GM12801 (cell line): ENCODE results near the gene VAX1.

Experiments used
- TF ChIP-seq, protein P1 (sequence below): IDR thresholded peaks from one replicate; pipeline ENCODE4 v1.5.1; 2011; ENCODE audit warnings: control low read depth; ENCODE audit not compliant: insufficient read length; ENCODE audit errors: extremely low read depth

Gene VAX1

DNA sequence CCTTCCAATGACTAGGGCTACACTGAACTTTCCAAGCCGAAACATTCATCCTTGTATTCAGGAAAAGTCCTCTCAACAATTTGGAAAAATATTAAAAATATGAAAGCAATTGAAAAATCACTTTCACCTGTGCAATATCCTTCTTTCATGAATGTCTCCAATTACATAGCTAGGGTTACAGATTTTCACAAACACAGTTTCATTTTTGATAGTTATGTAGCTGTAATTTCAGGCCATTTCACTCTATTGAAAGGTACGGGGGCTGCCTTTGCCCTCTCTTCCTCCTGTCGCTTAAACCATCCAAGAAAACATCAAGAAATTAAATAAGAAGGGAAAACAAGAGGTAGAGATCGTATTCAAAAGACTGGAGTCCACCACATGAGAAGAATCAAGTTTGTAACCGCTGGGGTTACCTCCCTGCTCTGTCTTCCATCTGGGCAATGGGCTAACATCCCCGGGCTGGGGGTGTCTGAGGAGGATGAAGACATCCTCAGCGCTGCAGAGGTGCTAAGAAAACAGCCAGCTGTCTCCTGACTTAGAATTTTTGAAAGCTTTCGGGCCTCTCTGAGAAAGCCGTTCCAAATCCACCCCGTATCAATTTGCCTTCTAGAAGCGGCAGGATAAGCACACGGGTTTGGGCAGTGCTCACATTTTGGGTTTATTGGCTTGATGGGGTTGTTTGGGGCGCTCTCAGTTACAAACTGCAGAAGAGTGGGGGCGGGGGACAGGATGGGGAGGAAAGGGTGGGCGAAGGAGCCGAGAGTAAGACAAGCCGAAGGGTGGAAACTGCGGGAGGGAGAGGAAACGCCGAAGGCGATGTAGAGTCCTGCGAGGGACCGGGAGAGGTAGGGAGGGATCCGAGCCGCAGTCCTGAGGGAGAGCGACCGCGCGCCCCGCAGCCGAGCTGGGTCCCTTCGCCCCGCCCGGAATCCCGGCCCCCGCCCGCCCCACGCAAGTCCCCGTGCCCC, 24.3 kb upstream of the VAX1 start:
- TF ChIP-seq, protein P1, sequence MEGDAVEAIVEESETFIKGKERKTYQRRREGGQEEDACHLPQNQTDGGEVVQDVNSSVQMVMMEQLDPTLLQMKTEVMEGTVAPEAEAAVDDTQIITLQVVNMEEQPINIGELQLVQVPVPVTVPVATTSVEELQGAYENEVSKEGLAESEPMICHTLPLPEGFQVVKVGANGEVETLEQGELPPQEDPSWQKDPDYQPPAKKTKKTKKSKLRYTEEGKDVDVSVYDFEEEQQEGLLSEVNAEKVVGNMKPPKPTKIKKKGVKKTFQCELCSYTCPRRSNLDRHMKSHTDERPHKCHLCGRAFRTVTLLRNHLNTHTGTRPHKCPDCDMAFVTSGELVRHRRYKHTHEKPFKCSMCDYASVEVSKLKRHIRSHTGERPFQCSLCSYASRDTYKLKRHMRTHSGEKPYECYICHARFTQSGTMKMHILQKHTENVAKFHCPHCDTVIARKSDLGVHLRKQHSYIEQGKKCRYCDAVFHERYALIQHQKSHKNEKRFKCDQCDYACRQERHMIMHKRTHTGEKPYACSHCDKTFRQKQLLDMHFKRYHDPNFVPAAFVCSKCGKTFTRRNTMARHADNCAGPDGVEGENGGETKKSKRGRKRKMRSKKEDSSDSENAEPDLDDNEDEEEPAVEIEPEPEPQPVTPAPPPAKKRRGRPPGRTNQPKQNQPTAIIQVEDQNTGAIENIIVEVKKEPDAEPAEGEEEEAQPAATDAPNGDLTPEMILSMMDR: no peak

DNA sequence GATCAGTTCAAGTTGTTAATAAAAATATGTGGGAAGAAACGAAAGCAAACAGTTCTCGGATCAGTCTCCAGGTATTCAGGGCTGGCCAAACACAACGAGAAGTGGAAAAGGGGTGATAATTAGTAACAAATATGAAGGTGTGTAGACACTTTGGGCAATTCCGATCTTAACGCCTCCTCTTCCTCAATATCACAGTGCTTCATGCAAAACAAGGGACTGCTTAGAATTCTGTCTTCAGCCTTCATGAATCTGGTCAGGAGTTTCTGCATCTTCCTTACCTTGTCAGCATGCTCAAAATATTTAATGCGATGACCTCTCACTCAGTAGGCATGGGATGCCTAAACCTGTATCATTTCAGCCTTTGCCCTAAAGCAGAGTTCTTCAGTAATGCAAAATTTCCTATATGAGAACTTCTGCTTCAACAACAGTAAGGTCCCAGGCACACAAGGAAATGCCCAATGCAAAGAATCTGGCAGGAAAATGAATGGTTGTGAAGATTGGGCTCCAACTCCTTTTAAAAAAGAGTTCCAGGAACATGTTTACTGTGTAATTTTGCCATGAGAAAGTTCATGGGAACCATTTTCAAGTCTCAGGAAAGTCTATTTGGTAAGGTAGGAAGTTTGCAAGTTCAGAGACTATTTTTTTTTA, 23.4 kb upstream of the VAX1 start:
- TF ChIP-seq, protein P1: no peak

DNA sequence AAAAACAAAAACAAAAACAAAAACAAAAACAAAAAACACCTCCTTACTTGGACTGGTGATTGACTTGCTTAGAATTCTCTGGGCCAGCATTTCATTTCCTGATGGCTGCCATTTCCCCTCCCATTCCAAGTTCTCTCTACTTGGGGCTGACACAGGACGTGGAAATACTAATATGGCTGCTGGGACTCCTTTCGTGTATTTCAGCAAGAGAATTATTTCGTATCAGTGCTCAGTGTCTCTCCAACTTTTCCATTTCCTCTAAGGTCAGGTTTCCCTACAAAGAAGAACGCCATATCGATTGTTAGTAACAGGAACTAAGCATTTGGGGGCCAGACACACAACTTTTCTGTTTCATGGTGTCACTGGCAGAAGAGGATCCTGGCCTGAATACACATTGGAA, 22.5 kb upstream of the VAX1 start:
- TF ChIP-seq, protein P1: no peak

DNA sequence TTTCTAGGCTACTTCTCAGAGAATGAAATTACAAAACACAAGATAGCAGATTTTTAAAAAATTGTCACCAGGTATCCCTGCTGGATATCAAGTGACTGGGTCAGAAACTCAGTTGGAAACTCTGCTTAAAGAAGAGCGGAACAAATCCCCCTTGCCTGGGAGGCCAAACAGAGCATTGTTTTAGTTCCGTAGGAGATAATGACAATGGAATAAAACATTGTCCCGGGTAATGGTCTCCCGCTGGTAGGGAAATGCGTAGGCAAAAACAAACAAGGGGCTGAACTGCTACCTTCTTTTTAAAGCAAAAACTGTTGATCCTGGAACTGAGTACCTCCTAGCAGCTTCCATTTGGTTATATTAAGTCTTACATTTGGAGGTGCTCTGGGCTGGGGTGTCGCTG, 21.3 kb upstream of the VAX1 start:
- TF ChIP-seq, protein P1: no peak

DNA sequence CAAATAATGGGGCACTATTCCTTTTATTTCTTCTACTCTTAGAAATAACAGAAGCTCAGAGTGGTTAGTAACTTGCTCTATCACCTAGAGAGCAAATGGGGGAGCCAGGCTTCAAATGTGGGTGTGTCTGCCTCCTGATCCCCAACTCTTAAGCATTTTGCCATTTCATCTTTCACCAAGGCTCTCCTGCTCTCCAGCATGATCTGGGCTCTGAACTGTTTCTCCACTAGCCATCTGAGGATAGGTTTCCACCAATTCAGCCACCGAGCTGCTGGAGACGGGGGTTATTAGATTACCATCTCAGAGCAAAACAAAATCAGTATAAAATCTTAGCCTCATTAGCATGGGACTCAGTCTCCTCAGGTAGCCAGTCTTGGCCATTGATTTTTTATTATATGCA, 20.2 kb upstream of the VAX1 start:
- TF ChIP-seq, protein P1: no peak

DNA sequence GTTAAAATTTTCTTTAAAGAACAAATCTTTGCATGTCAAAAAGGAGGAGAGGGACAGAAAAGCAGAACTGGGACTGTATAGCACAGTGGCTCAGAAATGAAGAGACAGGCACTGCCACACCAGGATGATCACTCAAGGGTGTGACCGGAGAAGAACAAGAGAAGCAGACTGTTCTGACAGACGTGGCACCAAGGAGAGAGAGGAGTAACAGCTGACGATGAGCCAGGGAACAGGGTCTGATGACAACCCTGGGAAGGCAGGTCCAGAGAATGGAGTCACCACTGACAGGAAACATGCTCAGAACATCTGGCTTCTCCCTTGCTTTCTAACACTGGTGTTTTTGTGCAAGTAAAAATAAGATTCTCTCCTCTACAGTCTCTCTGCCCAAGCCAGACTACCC, 14.6 kb upstream of the VAX1 start:
- TF ChIP-seq, protein P1: no peak

DNA sequence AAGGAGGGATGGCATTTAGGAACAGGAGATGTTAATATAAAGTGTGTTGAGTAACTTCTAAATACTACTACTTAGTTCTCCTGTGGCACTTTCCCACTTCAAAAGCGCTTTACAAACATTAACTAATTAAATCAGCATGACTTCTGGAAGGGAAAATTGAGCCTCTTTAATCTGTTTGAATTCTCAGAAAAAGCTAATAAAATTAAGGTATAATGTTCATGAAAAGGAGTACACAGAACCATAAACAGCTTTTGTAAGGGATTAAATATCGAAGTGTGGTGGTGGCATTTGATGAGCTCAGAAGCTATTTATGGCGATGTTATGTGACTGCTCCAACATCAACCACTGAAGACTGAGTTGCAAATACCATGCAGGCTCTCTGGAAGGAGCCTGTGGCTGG, 10.2 kb upstream of the VAX1 start:
- TF ChIP-seq, protein P1: no peak
